ENCODE results near the gene FBXL15.

The FBXL15 gene

GRCh38 chr10:102449321-102450123 is 28.9 kb downstream of the FBXL15 start:
- no peak for TF ChIP-seq SP1 (IDR thresholded peaks at IDR 0.05)
- peak; percentile 97 for TF ChIP-seq ZNF384 (IDR thresholded peaks at IDR 0.05)
- CTCF ChIA-PET = interaction anchor here (0.7 to 1.3 kb wide), 5 partner anchors 27 to 137 kb away, joined by 3 to 5 read pairs (median 3); partner anchors contain the start of gene NFKB2
- DNase-seq (ENCODE audit: extremely low spot score) = peak; percentile 63
- POLR2A ChIA-PET = interaction anchor here (0.9 to 6.6 kb wide), 10 partner anchors 8 to 219 kb away, joined by 3 to 101 read pairs (median 12); partner anchors contain the start of genes CUEDC2 and FBXL15

GRCh38 chr10:102450124-102450373 is 29.4 kb downstream of the FBXL15 start:
- DNase-seq (ENCODE audit: extremely low spot score) = no peak
- CTCF ChIA-PET = interaction anchor here (0.7 to 1.3 kb wide), 5 partner anchors 12 to 137 kb away, joined by 3 to 5 read pairs (median 3); no protein-coding TSS in a partner anchor
- POLR2A ChIA-PET = interaction anchor here (0.7 to 6.6 kb wide), 15 partner anchors 9 to 220 kb away, joined by 3 to 101 read pairs (median 4); partner anchors contain the start of genes CUEDC2 and FBXL15
- no peak for TF ChIP-seq HDGF (IDR thresholded peaks at IDR 0.05; ENCODE audit: borderline replicate concordance)
- TF ChIP-seq CTBP1 (IDR thresholded peaks at IDR 0.05; ENCODE audit: borderline replicate concordance) = peak; percentile 33; the same call in 1 of the 2 replicates
- no peak; the same call in 1 of the 2 replicates for TF ChIP-seq L3MBTL2 (conservative IDR thresholded peaks at IDR 0.05)
- no peak for TF ChIP-seq ARNT (IDR thresholded peaks at IDR 0.05)
- TF ChIP-seq ZNF384 (IDR thresholded peaks at IDR 0.05) = no peak
- no peak for TF ChIP-seq FOXK2 (IDR thresholded peaks at IDR 0.05)
- no peak for TF ChIP-seq ELF4 (IDR thresholded peaks at IDR 0.05)

GRCh38 chr10:102450374-102451104 is 29.9 kb downstream of the FBXL15 start:
- peak; percentile 86 for DNase-seq (ENCODE audit: extremely low spot score)
- CTCF ChIA-PET = interaction anchor here (0.7 to 1.7 kb wide), 4 partner anchors 12 to 66 kb away, joined by 3 to 7 read pairs (median 4); no protein-coding TSS in a partner anchor
- TF ChIP-seq ELF4 (IDR thresholded peaks at IDR 0.05) = no peak
- TF ChIP-seq FOXA1 (IDR thresholded peaks at IDR 0.05) = no peak
- TF ChIP-seq SUZ12 (IDR thresholded peaks at IDR 0.05) = no peak
- no peak; the same call in none of the 2 replicates for TF ChIP-seq LEF1 (IDR thresholded peaks at IDR 0.05; ENCODE audit: borderline replicate concordance)
- TF ChIP-seq L3MBTL2 (conservative IDR thresholded peaks at IDR 0.05) = 0 out of 2 replicates have a peak, but pooled peaks have one; percentile 53
- no peak for TF ChIP-seq PKNOX1 (IDR thresholded peaks at IDR 0.05)
- TF ChIP-seq FOXK2 (IDR thresholded peaks at IDR 0.05) = no peak
- TF ChIP-seq ARNT (IDR thresholded peaks at IDR 0.05) = peak; percentile 33; the same call in 1 of the 2 replicates
- peak; percentile 3; the same call in 1 of the 2 replicates for TF ChIP-seq FOXM1 (IDR thresholded peaks at IDR 0.05; ENCODE audit: borderline replicate concordance)
- no peak for TF ChIP-seq BHLHE40 (IDR thresholded peaks at IDR 0.05; ENCODE audit: borderline replicate concordance)
- TF ChIP-seq NFRKB (IDR thresholded peaks at IDR 0.05) = no peak
- no peak for TF ChIP-seq HDGF (IDR thresholded peaks at IDR 0.05; ENCODE audit: borderline replicate concordance)
- no peak for TF ChIP-seq ZNF384 (IDR thresholded peaks at IDR 0.05)
- TF ChIP-seq SP1 (IDR thresholded peaks at IDR 0.05) = no peak
- no peak; the same call in 1 of the 2 replicates for TF ChIP-seq CTBP1 (IDR thresholded peaks at IDR 0.05; ENCODE audit: borderline replicate concordance)
- no peak for TF ChIP-seq TARDBP (IDR thresholded peaks at IDR 0.05)
- POLR2A ChIA-PET = interaction anchor here (0.7 to 6.6 kb wide), 16 partner anchors 9 to 63 kb away, joined by 3 to 101 read pairs (median 4); partner anchors contain the start of genes ACTR1A, CUEDC2 and FBXL15

- CTCF ChIA-PET = interaction anchor here (0.7 to 2.7 kb wide), 4 partner anchors 11 to 68 kb away, joined by 3 to 24 read pairs (median 5); no protein-coding TSS in a partner anchor
- TF ChIP-seq CTBP1 (IDR thresholded peaks at IDR 0.05; ENCODE audit: borderline replicate concordance) (no peak), BHLHE40 (IDR thresholded peaks at IDR 0.05; ENCODE audit: borderline replicate concordance) (no peak), LEF1 (IDR thresholded peaks at IDR 0.05; ENCODE audit: borderline replicate concordance) (no peak), SP1 (IDR thresholded peaks at IDR 0.05) (no peak), TARDBP (IDR thresholded peaks at IDR 0.05) (no peak), NFRKB (IDR thresholded peaks at IDR 0.05) (no peak), ZNF384 (IDR thresholded peaks at IDR 0.05) (no peak), PKNOX1 (IDR thresholded peaks at IDR 0.05) (no peak), FOXA1 (IDR thresholded peaks at IDR 0.05) (no peak), HDGF (IDR thresholded peaks at IDR 0.05; ENCODE audit: borderline replicate concordance) (no peak), FOXK2 (IDR thresholded peaks at IDR 0.05) (no peak), SUZ12 (IDR thresholded peaks at IDR 0.05) (no peak), L3MBTL2 (conservative IDR thresholded peaks at IDR 0.05) (no peak), ARNT (IDR thresholded peaks at IDR 0.05) (no peak), ELF4 (IDR thresholded peaks at IDR 0.05) (no peak), FOXM1 (IDR thresholded peaks at IDR 0.05; ENCODE audit: borderline replicate concordance) (no peak)
- DNase-seq (ENCODE audit: extremely low spot score) = no peak
- POLR2A ChIA-PET = interaction anchor here (0.9 to 6.6 kb wide), 14 partner anchors 10 to 63 kb away, joined by 3 to 101 read pairs (median 5); partner anchors contain the start of genes ACTR1A, CUEDC2 and FBXL15
Observed at GRCh38 chr10:102451105-102451969, 30.7 kb downstream of the FBXL15 start, which contains the start of gene C10orf95. C10orf95 (minus strand) TSS chr10:102451543; CDS start chr10:102451093, 450 bp downstream.
